ENCODE data around the gene PRKCB. TPM values are rescaled to one million over a fixed set of nuclear protein-coding genes. Genes with fewer than 3 reads are reported as not detected.

Gene PRKCB
- total RNA-seq, 2 donors from 2014 or later: 2.9 to 28.6 TPM

DNA sequence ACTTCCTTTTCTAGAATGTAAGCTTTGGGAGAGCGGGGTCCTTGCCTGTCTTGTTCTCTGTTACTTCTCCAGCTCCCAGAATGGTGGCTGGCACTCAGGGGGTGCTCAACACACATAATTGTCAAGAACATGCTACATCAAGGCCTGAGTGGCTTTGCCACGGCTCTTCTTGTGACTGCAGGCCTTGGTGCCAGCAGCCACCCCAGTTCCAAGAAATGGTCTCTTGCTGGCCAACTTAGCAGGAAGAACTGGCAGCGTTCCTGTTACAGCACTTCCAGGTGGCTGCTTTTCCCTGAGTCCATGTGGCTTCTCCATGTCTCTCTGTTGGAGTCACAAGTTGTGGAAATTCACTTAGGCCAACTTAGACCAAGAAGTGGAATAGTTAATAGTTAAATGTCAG is 36.1 kb downstream of the PRKCB start:
- Histone ChIP-seq H3K9me3 (no peaks in the 10 kb centered on the region), H3K27me3 (replicated peaks; ENCODE audit: insufficient read depth) (no peaks in the 10 kb centered on the region), H3K27ac (no peak overlapping the region), H3K4me3 (no peak overlapping the region), H3K4me1 (replicated peaks) (no peaks in the 10 kb centered on the region), H3K36me3 (no peaks in the 10 kb centered on the region)
- 53% methylated on average over 3 of the region's 3 CpGs for WGBS
- TF ChIP-seq POLR2A (IDR thresholded peaks at IDR 0.05) (no peak), POLR2AphosphoS5 (IDR thresholded peaks at IDR 0.05) (peak; percentile 7)
- TF ChIP-seq, protein P1, sequence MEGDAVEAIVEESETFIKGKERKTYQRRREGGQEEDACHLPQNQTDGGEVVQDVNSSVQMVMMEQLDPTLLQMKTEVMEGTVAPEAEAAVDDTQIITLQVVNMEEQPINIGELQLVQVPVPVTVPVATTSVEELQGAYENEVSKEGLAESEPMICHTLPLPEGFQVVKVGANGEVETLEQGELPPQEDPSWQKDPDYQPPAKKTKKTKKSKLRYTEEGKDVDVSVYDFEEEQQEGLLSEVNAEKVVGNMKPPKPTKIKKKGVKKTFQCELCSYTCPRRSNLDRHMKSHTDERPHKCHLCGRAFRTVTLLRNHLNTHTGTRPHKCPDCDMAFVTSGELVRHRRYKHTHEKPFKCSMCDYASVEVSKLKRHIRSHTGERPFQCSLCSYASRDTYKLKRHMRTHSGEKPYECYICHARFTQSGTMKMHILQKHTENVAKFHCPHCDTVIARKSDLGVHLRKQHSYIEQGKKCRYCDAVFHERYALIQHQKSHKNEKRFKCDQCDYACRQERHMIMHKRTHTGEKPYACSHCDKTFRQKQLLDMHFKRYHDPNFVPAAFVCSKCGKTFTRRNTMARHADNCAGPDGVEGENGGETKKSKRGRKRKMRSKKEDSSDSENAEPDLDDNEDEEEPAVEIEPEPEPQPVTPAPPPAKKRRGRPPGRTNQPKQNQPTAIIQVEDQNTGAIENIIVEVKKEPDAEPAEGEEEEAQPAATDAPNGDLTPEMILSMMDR (IDR thresholded peaks at IDR 0.05): no peak
- intact Hi-C loops (cut with DNase I): no loop called here
- DNase-seq (ENCODE audit: low spot score): no peak

- Histone ChIP-seq H3K4me3 (no peak overlapping the region), H3K27ac (no peak overlapping the region), H3K36me3 (no peaks in the 10 kb centered on the region), H3K9me3 (no peaks in the 10 kb centered on the region), H3K27me3 (replicated peaks; ENCODE audit: insufficient read depth) (no peaks in the 10 kb centered on the region), H3K4me1 (replicated peaks) (no peaks in the 10 kb centered on the region)
- intact Hi-C loops (cut with DNase I): no loop called here
- WGBS: 91% methylated on average over 5 of the region's 5 CpGs
- TF ChIP-seq POLR2A (IDR thresholded peaks at IDR 0.05): no peak
- TF ChIP-seq POLR2AphosphoS5 (IDR thresholded peaks at IDR 0.05): no peak
- TF ChIP-seq, protein P1 (IDR thresholded peaks at IDR 0.05): no peak
- DNase-seq (ENCODE audit: low spot score): no peak
Measured at GRCh38 chr16:23874613-23875294, 39.0 kb downstream of the PRKCB start.

- 75% methylated on average over 6 of the region's 6 CpGs for WGBS
- intact Hi-C loops (cut with DNase I): no loop called here
- no peak overlapping the region for H3K27ac ChIP-seq
Measured at GRCh38 chr16:23876256-23876896, 40.6 kb downstream of the PRKCB start.

GRCh38 chr16:23877107-23878070 is 41.6 kb downstream of the PRKCB start:
- TF ChIP-seq, protein P1 (IDR thresholded peaks at IDR 0.05): no peak
- no peak for TF ChIP-seq POLR2A (IDR thresholded peaks at IDR 0.05)
- WGBS: 90% methylated on average over 9 of the region's 9 CpGs
- Histone ChIP-seq H3K27me3 (replicated peaks; ENCODE audit: insufficient read depth) (no peaks in the 10 kb centered on the region), H3K36me3 (no peaks in the 10 kb centered on the region), H3K27ac (no peak overlapping the region), H3K4me1 (replicated peaks) (no peaks in the 10 kb centered on the region), H3K9me3 (no peaks in the 10 kb centered on the region), H3K4me3 (no peak overlapping the region)
- intact Hi-C loops (cut with DNase I): no loop called here
- no peak for DNase-seq (ENCODE audit: low spot score)

More at GRCh38 chr16:23876256-23876896, 40.6 kb downstream of the PRKCB start:
- Histone ChIP-seq H3K9me3 (no peaks in the 10 kb centered on the region), H3K4me1 (replicated peaks) (no peaks in the 10 kb centered on the region), H3K36me3 (no peaks in the 10 kb centered on the region), H3K4me3 (no peak overlapping the region), H3K27me3 (replicated peaks; ENCODE audit: insufficient read depth) (no peaks in the 10 kb centered on the region)
- no peak for DNase-seq (ENCODE audit: low spot score)
- no peak for TF ChIP-seq POLR2A (IDR thresholded peaks at IDR 0.05)
- no peak for TF ChIP-seq POLR2AphosphoS5 (IDR thresholded peaks at IDR 0.05)
- TF ChIP-seq, protein P1 (IDR thresholded peaks at IDR 0.05): no peak
